ENCODE data around the gene USB1.

USB1 gene

GRCh38 chr16:58000706-58001676 lies at the start of gene USB1:
Gene USB1, plus strand, starts transcription at chr16:58001407. Its CDS starts 77 bp downstream, at chr16:58001484.
- peak; percentile 93 for DNase-seq (ENCODE audit: low spot score)

GRCh38 chr16:57952909-57953308 lies 48.3 kb upstream of the USB1 start:
- no peak for DNase-seq (ENCODE audit: low spot score)

GRCh38 chr16:57953857-57954256 lies 47.4 kb upstream of the USB1 start:
- DNase-seq (ENCODE audit: low spot score): no peak

GRCh38 chr16:57955572-57956188 lies 45.5 kb upstream of the USB1 start:
- no peak for DNase-seq (ENCODE audit: low spot score)

- no peak for DNase-seq (ENCODE audit: low spot score)
Observed at GRCh38 chr16:57956270-57956808, 44.9 kb upstream of the USB1 start.

- no peak for DNase-seq (ENCODE audit: low spot score)
Observed at GRCh38 chr16:57956924-57957672, 44.1 kb upstream of the USB1 start.

- DNase-seq (ENCODE audit: low spot score): no peak
Observed at GRCh38 chr16:57957673-57958392, 43.4 kb upstream of the USB1 start.

- no peak for DNase-seq (ENCODE audit: low spot score)
Observed at GRCh38 chr16:57958544-57958943, 42.7 kb upstream of the USB1 start.

- DNase-seq (ENCODE audit: low spot score): no peak
Observed at GRCh38 chr16:57959121-57959520, 42.1 kb upstream of the USB1 start.

- no peak for DNase-seq (ENCODE audit: low spot score)
Observed at GRCh38 chr16:57959804-57960203, 41.4 kb upstream of the USB1 start.

GRCh38 chr16:57960310-57960709 lies 40.9 kb upstream of the USB1 start:
- DNase-seq (ENCODE audit: low spot score): no peak

- DNase-seq (ENCODE audit: low spot score): no peak
Observed at GRCh38 chr16:57960826-57961472, 40.3 kb upstream of the USB1 start.

- no peak for DNase-seq (ENCODE audit: low spot score)
Observed at GRCh38 chr16:57961538-57961937, 39.7 kb upstream of the USB1 start.

- DNase-seq (ENCODE audit: low spot score): no peak
Observed at GRCh38 chr16:57962046-57962445, 39.2 kb upstream of the USB1 start.

GRCh38 chr16:57962756-57963155 lies 38.5 kb upstream of the USB1 start:
- DNase-seq (ENCODE audit: low spot score): no peak

- DNase-seq (ENCODE audit: low spot score): no peak
Observed at GRCh38 chr16:57964157-57964700, 37.0 kb upstream of the USB1 start.

GRCh38 chr16:57966204-57966771 lies 34.9 kb upstream of the USB1 start:
- DNase-seq (ENCODE audit: low spot score): no peak

GRCh38 chr16:57966986-57967385 lies 34.2 kb upstream of the USB1 start:
- no peak for DNase-seq (ENCODE audit: low spot score)

- no peak for DNase-seq (ENCODE audit: low spot score)
Observed at GRCh38 chr16:57967916-57968315, 33.3 kb upstream of the USB1 start.

- DNase-seq (ENCODE audit: low spot score): no peak
Observed at GRCh38 chr16:57969451-57970123, 31.6 kb upstream of the USB1 start.

Measured in left forelimb (tissue), 1 donor.